Measurements from ENCODE around the gene AGPAT3. TPM values are rescaled to one million over a fixed set of nuclear protein-coding genes. Genes with fewer than 3 reads are reported as not detected.

The AGPAT3 gene
- total and polyA plus RNA-seq, 9 donors = 11.6 to 42.1 (median 31.9) TPM

DNA sequence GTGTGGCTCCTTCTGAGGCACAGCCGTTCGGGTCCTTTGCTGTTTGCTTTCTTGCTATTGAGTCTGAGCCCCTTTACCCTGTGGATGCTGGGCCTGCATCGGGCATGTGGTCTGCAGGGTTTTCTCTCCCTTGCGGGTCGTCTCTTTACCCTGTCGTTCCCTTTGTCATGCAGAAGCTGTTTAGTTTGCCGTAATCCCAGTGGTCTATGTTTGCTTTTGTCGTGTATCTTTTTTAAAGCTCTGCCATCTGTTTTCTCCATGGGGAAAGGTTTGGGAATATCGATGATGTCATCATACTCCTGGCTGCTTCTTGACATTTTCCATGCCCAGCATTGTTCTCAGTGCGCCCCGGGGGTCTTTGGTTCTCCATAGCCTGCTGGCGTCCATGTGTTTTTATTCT, 68.2 kb downstream of the AGPAT3 start:
- Histone ChIP-seq H3K27ac (no peak overlapping the region), H3K36me3 (no peaks in the 10 kb centered on the region), H3K27me3 (no peaks in the 10 kb centered on the region), H3K4me1 (ENCODE audit: insufficient read depth) (no peaks in the 10 kb centered on the region), H3K4me3 (no peak overlapping the region), H3K9me3 (no peaks in the 10 kb centered on the region)
- intact Hi-C loops (cut with DNase I) = no loop called here
- TF ChIP-seq EP300 (IDR thresholded peaks at IDR 0.05) (no peak), POLR2A (IDR thresholded peaks at IDR 0.05) (no peak)
- TF ChIP-seq, protein P1, sequence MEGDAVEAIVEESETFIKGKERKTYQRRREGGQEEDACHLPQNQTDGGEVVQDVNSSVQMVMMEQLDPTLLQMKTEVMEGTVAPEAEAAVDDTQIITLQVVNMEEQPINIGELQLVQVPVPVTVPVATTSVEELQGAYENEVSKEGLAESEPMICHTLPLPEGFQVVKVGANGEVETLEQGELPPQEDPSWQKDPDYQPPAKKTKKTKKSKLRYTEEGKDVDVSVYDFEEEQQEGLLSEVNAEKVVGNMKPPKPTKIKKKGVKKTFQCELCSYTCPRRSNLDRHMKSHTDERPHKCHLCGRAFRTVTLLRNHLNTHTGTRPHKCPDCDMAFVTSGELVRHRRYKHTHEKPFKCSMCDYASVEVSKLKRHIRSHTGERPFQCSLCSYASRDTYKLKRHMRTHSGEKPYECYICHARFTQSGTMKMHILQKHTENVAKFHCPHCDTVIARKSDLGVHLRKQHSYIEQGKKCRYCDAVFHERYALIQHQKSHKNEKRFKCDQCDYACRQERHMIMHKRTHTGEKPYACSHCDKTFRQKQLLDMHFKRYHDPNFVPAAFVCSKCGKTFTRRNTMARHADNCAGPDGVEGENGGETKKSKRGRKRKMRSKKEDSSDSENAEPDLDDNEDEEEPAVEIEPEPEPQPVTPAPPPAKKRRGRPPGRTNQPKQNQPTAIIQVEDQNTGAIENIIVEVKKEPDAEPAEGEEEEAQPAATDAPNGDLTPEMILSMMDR (IDR thresholded peaks at IDR 0.05) = no peak
- 87 to 92% (median 90%) methylated on average over 12 of the region's 12 CpGs for WGBS, 3 donors
- no peak for DNase-seq

GRCh38 chr21:43933680-43934079, 68.7 kb downstream of the AGPAT3 start:
- H3K27me3 ChIP-seq = no peaks in the 10 kb centered on the region
- DNase-seq = no peak
- H3K4me3 ChIP-seq = no peak overlapping the region
- intact Hi-C loops (cut with DNase I) = no loop called here
- WGBS, 3 donors = 89 to 92% (median 89%) methylated on average over 15 of the region's 15 CpGs
- TF ChIP-seq, protein P1 (IDR thresholded peaks at IDR 0.05) = no peak
- no peak for TF ChIP-seq EP300 (IDR thresholded peaks at IDR 0.05)
- no peaks in the 10 kb centered on the region for H3K36me3 ChIP-seq
- H3K27ac ChIP-seq = no peak overlapping the region
- no peaks in the 10 kb centered on the region for H3K9me3 ChIP-seq
- peaks cover under 1% of the 10 kb centered on the region for H3K4me1 ChIP-seq (ENCODE audit: insufficient read depth)

- TF ChIP-seq EP300 (IDR thresholded peaks at IDR 0.05) = no peak
- no peak for TF ChIP-seq POLR2A (IDR thresholded peaks at IDR 0.05)
- TF ChIP-seq, protein P1 (IDR thresholded peaks at IDR 0.05) = no peak
- WGBS, 3 donors = 88 to 94% (median 90%) methylated on average over 11 to 15 of the region's 15 CpGs
- intact Hi-C loops (cut with DNase I) = no loop called here
Measured at GRCh38 chr21:43934116-43934515, 69.1 kb downstream of the AGPAT3 start.

GRCh38 chr21:43934716-43935705, 70.0 kb downstream of the AGPAT3 start:
- TF ChIP-seq EP300 (IDR thresholded peaks at IDR 0.05) (no peak), POLR2A (IDR thresholded peaks at IDR 0.05) (no peak)
- TF ChIP-seq, protein P1 (IDR thresholded peaks at IDR 0.05) = no peak
- no peak for DNase-seq
- intact Hi-C loops (cut with DNase I) = loop anchor here in 1 of 4 donors (5.0 kb wide), 1 partner anchor 48 kb away; no protein-coding TSS in a partner anchor
- WGBS, 3 donors = 93 to 95% (median 95%) methylated on average over 37 to 41 of the region's 41 CpGs
- Histone ChIP-seq H3K4me1 (ENCODE audit: insufficient read depth) (peaks cover 4% of the 10 kb centered on the region), H3K27ac (no peak overlapping the region), H3K9me3 (no peaks in the 10 kb centered on the region), H3K36me3 (no peaks in the 10 kb centered on the region), H3K27me3 (no peaks in the 10 kb centered on the region), H3K4me3 (no peak overlapping the region)

More at GRCh38 chr21:43934116-43934515, 69.1 kb downstream of the AGPAT3 start:
- H3K27me3 ChIP-seq = no peaks in the 10 kb centered on the region
- peaks cover 4% of the 10 kb centered on the region for H3K4me1 ChIP-seq (ENCODE audit: insufficient read depth)
- H3K36me3 ChIP-seq = no peaks in the 10 kb centered on the region
- DNase-seq = no peak
- no peak overlapping the region for H3K4me3 ChIP-seq
- no peaks in the 10 kb centered on the region for H3K9me3 ChIP-seq
- no peak overlapping the region for H3K27ac ChIP-seq

Measured in ovary (tissue), 9 donors.